ENCODE measurements around the gene CYP26B1. TPM values are rescaled to one million over a fixed set of nuclear protein-coding genes. Genes with fewer than 3 reads are reported as not detected.

Gene CYP26B1
- total and polyA plus RNA-seq, 12 donors: 0.88 to 8.3 (median 4.7) TPM

DNA sequence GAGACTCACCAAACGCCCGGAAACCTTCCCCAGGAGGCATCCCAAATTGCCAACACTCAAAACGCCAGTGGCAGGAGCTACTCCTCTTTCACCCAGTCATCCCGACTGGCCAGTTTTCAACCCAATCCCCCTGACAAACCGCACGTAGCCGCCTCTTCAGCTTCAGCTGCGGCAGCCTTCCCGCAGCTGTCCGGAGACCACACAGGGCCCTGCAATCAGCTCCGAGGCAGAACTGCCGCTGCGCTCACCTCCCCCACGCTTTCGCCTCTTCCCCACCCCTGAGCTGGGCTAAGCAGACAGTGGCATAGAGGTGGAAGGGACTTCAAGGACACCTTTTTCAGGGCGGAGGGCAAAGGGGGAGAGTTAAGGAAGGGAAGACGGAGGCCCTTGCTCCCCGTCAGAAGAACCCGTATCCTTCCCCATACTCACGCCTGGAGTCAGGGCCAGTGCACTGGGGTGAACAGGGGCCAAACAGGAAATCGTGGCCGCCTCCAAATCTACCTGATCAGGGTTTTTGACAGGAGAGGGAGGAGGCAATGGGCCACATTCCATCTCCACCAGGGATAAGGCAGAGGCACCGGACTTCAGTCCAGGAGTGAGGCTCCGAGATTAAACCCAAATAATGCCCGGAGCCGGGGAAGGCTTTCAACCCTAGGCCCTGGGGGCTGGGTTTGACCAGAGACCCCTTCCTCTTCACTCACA is 16.9 kb downstream of the CYP26B1 start:
- Histone ChIP-seq H3K4me1 (no peaks in the 10 kb centered on the region), H3K27ac (no peak overlapping the region), H3K4me3 (no peak overlapping the region), H3K36me3 (peaks cover 0 to 10% (median 0%) of the 10 kb centered on the region in 9 donors), H3K9me3 (no peaks in the 10 kb centered on the region), H3K27me3 (peaks cover 0 to 25% (median 2%) of the 10 kb centered on the region in 7 donors)
- TF ChIP-seq, protein P1, sequence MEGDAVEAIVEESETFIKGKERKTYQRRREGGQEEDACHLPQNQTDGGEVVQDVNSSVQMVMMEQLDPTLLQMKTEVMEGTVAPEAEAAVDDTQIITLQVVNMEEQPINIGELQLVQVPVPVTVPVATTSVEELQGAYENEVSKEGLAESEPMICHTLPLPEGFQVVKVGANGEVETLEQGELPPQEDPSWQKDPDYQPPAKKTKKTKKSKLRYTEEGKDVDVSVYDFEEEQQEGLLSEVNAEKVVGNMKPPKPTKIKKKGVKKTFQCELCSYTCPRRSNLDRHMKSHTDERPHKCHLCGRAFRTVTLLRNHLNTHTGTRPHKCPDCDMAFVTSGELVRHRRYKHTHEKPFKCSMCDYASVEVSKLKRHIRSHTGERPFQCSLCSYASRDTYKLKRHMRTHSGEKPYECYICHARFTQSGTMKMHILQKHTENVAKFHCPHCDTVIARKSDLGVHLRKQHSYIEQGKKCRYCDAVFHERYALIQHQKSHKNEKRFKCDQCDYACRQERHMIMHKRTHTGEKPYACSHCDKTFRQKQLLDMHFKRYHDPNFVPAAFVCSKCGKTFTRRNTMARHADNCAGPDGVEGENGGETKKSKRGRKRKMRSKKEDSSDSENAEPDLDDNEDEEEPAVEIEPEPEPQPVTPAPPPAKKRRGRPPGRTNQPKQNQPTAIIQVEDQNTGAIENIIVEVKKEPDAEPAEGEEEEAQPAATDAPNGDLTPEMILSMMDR (IDR thresholded peaks at IDR 0.05): no peak
- no peak for ATAC-seq
- intact Hi-C loops (cut with DNase I): loop anchor here in 1 of 10 donors (10.0 kb wide), 1 partner anchor 576 kb away; no protein-coding TSS in a partner anchor
- 73 to 75% methylated on average over 26 of the region's 26 CpGs for WGBS, 2 donors
- DNase-seq: no peak

DNA sequence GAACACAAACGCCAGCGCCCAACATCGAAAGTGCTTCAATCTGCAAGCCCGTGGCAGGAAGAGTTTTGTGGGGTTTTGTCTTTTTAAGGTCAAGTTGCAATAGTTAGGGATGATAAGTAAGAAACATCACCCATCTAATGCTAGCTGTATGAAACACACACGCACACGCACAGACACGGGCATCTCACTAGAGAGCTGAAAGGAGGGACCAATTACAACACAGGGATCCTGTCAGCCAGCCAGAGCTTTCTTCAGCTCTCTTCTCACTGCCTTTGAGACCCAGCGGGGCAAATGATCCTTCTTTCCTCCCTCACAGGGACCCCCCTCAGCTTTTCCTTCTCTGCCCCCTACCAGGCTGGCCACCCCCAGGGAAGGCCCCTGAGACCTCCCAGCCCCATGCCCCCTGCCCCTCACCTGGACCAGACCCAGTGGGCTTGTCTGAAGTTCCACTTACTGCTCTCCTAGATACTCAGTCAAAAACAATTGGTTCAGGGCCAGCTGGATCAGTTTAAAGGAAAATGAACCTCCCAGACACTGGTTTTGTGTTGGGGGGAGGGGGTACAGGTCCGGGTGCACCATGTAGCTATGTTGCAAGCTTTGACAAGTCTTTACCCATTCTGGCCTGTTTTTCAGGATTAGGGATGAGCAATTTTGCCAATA is 17.9 kb downstream of the CYP26B1 start:
- H3K27ac ChIP-seq: no peak overlapping the region
- H3K27me3 ChIP-seq: peaks cover 0 to 25% (median 2%) of the 10 kb centered on the region in 7 donors
- TF ChIP-seq, protein P1 (IDR thresholded peaks at IDR 0.05): no peak
- H3K36me3 ChIP-seq: peaks cover 0 to 10% (median 0%) of the 10 kb centered on the region in 9 donors
- no peak overlapping the region for H3K4me3 ChIP-seq
- no peaks in the 10 kb centered on the region for H3K9me3 ChIP-seq
- H3K4me1 ChIP-seq: no peaks in the 10 kb centered on the region
- 81 to 83% methylated on average over 9 of the region's 9 CpGs for WGBS, 2 donors
- ATAC-seq (no peak), DNase-seq (no peak)
- intact Hi-C loops (cut with DNase I): loop anchor here in 1 of 10 donors (10.0 kb wide), 1 partner anchor 575 kb away; no protein-coding TSS in a partner anchor

DNA sequence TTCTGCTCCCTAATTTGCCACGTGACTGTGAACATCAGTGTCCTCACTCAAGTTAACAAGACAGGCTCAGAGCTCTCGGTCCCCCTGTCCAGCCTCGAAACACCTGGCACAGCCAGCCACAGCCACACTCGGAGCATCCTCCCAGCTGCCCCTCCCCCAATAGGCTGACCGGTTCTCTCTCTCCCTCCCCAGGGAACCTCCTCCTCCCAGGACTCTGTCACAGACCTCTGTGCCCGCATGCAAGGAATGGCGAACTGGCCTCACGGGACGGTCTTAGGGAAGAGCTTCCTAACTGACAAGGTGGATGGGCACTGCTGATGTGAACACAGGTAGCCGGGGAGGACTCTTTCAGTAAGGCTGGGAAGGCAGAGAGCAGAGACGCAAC is 18.8 kb downstream of the CYP26B1 start:
- Histone ChIP-seq H3K9me3 (no peaks in the 10 kb centered on the region), H3K27ac (no peak overlapping the region), H3K4me3 (no peak overlapping the region), H3K4me1 (no peaks in the 10 kb centered on the region), H3K36me3 (peaks cover 0 to 10% (median 0%) of the 10 kb centered on the region in 9 donors), H3K27me3 (peaks cover 0 to 25% (median 2%) of the 10 kb centered on the region in 7 donors)
- TF ChIP-seq, protein P1 (IDR thresholded peaks at IDR 0.05): no peak
- WGBS, 2 donors: 78 to 80% methylated on average over 11 of the region's 11 CpGs
- no peak for DNase-seq
- intact Hi-C loops (cut with DNase I): no loop called here
- ATAC-seq: no peak

DNA sequence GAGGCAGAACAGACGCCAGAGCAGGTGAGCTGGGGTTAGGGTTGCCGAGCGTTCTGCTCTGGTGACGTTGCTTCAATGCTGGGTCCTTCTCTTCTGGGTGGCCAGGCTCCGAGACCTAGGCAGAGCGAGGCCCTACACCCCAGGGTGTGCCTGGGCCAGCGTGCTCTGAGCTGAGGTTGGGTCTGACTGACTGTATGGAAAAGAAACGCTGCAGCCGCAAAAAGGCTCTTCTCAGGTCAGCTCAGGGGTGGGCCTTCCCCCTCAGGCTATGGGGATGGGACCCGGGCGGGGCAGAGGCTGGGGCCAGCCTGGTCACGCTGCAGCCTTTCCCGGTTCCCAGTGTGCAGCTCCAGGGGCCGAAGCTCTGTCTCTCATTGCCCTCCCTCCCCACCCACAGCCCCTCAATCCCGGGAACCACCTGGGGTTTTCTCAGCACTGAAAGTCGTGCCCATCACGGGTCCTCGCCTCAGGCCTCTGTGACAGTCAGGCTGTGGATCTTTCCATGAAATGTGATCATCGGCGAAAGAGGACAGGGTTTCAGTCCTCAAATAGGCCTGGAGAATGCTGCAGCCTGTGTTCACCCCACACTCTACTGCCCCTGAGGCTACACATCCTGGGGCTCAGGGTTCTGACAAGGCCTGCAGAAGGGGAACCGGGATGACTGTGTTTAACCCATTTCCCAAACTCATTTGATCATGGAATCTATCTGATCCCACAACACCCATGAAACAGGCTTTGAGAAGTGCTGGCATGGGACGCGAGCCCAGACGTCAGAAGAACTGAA is 19.4 kb downstream of the CYP26B1 start:
- DNase-seq (no peak), ATAC-seq (no peak)
- H3K36me3 ChIP-seq: peaks cover 0 to 10% (median 0%) of the 10 kb centered on the region in 9 donors
- WGBS, 2 donors: 91 to 95% methylated on average over 24 of the region's 24 CpGs
- H3K4me1 ChIP-seq: no peaks in the 10 kb centered on the region
- intact Hi-C loops (cut with DNase I): no loop called here
- H3K4me3 ChIP-seq: no peak overlapping the region
- H3K27ac ChIP-seq: no peak overlapping the region
- TF ChIP-seq, protein P1 (IDR thresholded peaks at IDR 0.05): no peak
- H3K27me3 ChIP-seq: peaks cover 0 to 25% (median 2%) of the 10 kb centered on the region in 7 donors
- no peaks in the 10 kb centered on the region for H3K9me3 ChIP-seq

All from heart right ventricle (tissue), 16 donors.